CD14-positive monocyte (primary cell): ENCODE measurements around the gene KCNC1. TPM values are rescaled to one million over a fixed set of nuclear protein-coding genes. Genes with fewer than 3 reads are reported as not detected.

ENCODE experiments used
- DNase-seq, 3 donors: peaks; one replicate each; pipeline ENCODE4 v3.0.0-alpha.2; 2011 to 2022
- H2AFZ ChIP-seq: 2 replicates; pipeline ENCODE4 v1.6.0; 2012; ENCODE audit warnings: mild to moderate bottlenecking, low read depth, low read length, inconsistent platforms; ENCODE audit not compliant: insufficient read depth, poor library complexity, severe bottlenecking
- H3K27ac ChIP-seq, 2 donors: 1 replicate in 1 of 2; 2 replicates in 1 of 2; pipeline ENCODE4 v1.5.1; 2012 to 2013; ENCODE audit warnings: low read length in 2 of 2, control low read depth in 1 of 2, inconsistent platforms in 1 of 2, low read depth in 1 of 2, mild to moderate bottlenecking in 1 of 2
- H3K27me3 ChIP-seq, 2 donors: one replicate each; pipeline versions ENCODE4 v1.6.0 to v1.6.1; 2011 to 2013; ENCODE audit warnings: low read length in 2 of 2; ENCODE audit not compliant: control insufficient read depth in 2 of 2, insufficient read depth in 2 of 2
- H3K36me3 ChIP-seq, 2 donors: replicated peaks in 1 of 2; 1 replicate in 1 of 2; 2 replicates in 1 of 2; pipeline versions ENCODE4 v1.5.1 to v1.6.1; 2012 to 2013; ENCODE audit warnings: low read length in 2 of 2, control low read depth in 1 of 2, inconsistent platforms in 1 of 2, mild to moderate bottlenecking in 1 of 2; ENCODE audit not compliant: insufficient read depth in 2 of 2, control insufficient read depth in 1 of 2
- H3K4me1 ChIP-seq, 2 donors: 1 replicate in 1 of 2; 2 replicates in 1 of 2; pipeline versions ENCODE4 v1.5.1 to v1.6.1; 2012 to 2013; ENCODE audit warnings: low read length in 2 of 2, control low read depth in 1 of 2, inconsistent platforms in 1 of 2, mild to moderate bottlenecking in 1 of 2, moderate library complexity in 1 of 2; ENCODE audit not compliant: insufficient read depth in 2 of 2, control insufficient read depth in 1 of 2
- H3K4me2 ChIP-seq: replicated peaks from 2 replicates; pipeline ENCODE3; 2012; ENCODE audit warnings: low read length, moderate library complexity, mild to moderate bottlenecking; ENCODE audit not compliant: poor library complexity, severe bottlenecking; ENCODE audit errors: extremely low read depth
- H3K4me3 ChIP-seq, 3 experiments: fragments of 200-600 bp in 1 of 3; sonication (generic) in 1 of 3; replicated peaks in 1 of 3; 1 replicate in 2 of 3; 2 replicates in 1 of 3; pipeline ENCODE4 v1.5.1; 2011 to 2013; ENCODE audit warnings: low read length in 3 of 3, mild to moderate bottlenecking in 3 of 3, control low read depth in 2 of 3, low read depth in 2 of 3, inconsistent platforms in 1 of 3, moderate library complexity in 1 of 3
- H3K79me2 ChIP-seq: 2 replicates; pipeline ENCODE4 v1.6.0; 2012; ENCODE audit warnings: mild to moderate bottlenecking, control low read depth, inconsistent platforms, low read length, moderate library complexity; ENCODE audit not compliant: insufficient read depth
- H3K9ac ChIP-seq: 2 replicates; pipeline ENCODE4 v1.6.0; 2017; ENCODE audit warnings: low read length, mild to moderate bottlenecking; ENCODE audit not compliant: insufficient read depth, poor library complexity, severe bottlenecking
- H3K9me3 ChIP-seq, 2 donors: replicated peaks in 1 of 2; 1 replicate in 1 of 2; 2 replicates in 1 of 2; pipeline versions ENCODE4 v1.5.1 to v1.6.1; 2012 to 2013; ENCODE audit warnings: low read length in 2 of 2, control low read depth in 1 of 2; ENCODE audit not compliant: control insufficient read depth in 1 of 2, insufficient read depth in 1 of 2
- H4K20me1 ChIP-seq: 2 replicates; pipeline ENCODE4 v1.6.0; 2012; ENCODE audit warnings: mild to moderate bottlenecking, low read length, control low read depth, moderate library complexity; ENCODE audit not compliant: insufficient read depth
- H3K27ac Mint-ChIP-seq, 7 donors: one replicate each; pipeline ENCODE4 v1.8.0; 2020; ENCODE audit warnings: mild to moderate bottlenecking in 7 of 7, mixed read lengths in 7 of 7, moderate library complexity in 6 of 7, inconsistent platforms in 2 of 7
- H3K27me3 Mint-ChIP-seq, 3 donors: one replicate each; pipeline ENCODE4 v1.8.0; 2021 to 2022; ENCODE audit warnings: low read depth in 3 of 3, mild to moderate bottlenecking in 3 of 3, mixed read lengths in 3 of 3, moderate library complexity in 3 of 3, inconsistent platforms in 1 of 3
- H3K36me3 Mint-ChIP-seq, 2 donors: one replicate each; pipeline ENCODE4 v1.8.0; 2020; ENCODE audit warnings: mixed read lengths in 2 of 2, inconsistent platforms in 1 of 2, mild to moderate bottlenecking in 1 of 2
- H3K4me1 Mint-ChIP-seq: one replicate; pipeline ENCODE4 v1.8.0; 2020; ENCODE audit warnings: mild to moderate bottlenecking, mixed read lengths
- H3K4me3 Mint-ChIP-seq, 2 donors: one replicate each; pipeline ENCODE4 v1.8.0; 2020; ENCODE audit warnings: mild to moderate bottlenecking in 2 of 2, mixed read lengths in 2 of 2, moderate library complexity in 1 of 2
- H3K9me3 Mint-ChIP-seq, 7 donors: one replicate each; pipeline ENCODE4 v1.8.0; 2020 to 2022; ENCODE audit warnings: mixed read lengths in 7 of 7, mild to moderate bottlenecking in 6 of 7, moderate library complexity in 6 of 7, inconsistent platforms in 2 of 7
- WGBS: methylation state at CpG from one replicate; pipeline ENCODE4 v1.1.5; 2013; ENCODE audit warnings: missing lambda C conversion rate; ENCODE audit not compliant: insufficient coverage; 5-methylcytosine and 5-hydroxymethylcytosine counted together
- intact Hi-C, 2 donors: fragments of 100-400 bp; cut with micrococcal nuclease; formaldehyde crosslinking; loops; one replicate each; pipeline versions ENCODE4 v1.15.0 to v1.15.1; 2023
- polyA plus RNA-seq, 3 donors: library from polyadenylated mRNA; depleted of rRNA in 1 of 3; unstranded in 2 of 3; stranded (reverse) in 1 of 3; fragments of 300-500 nt in 2 of 3; fragments of >200 nt in 1 of 3; fragmentation: Illumina TruSeq in 2 of 3; gene quantifications; 1 replicate in 2 of 3; 2 replicates in 1 of 3; pipeline ENCODE4 v1.2.3, GENCODE V29; 2012 to 2021
- TF ChIP-seq, protein P1 (sequence below): fragments of 200-600 bp; IDR thresholded peaks from one replicate; pipeline ENCODE4 v1.8.0; 2022; ENCODE audit warnings: antibody characterized with exemption, mild to moderate bottlenecking

The KCNC1 gene
- polyA plus RNA-seq, 3 donors = not detected

DNA sequence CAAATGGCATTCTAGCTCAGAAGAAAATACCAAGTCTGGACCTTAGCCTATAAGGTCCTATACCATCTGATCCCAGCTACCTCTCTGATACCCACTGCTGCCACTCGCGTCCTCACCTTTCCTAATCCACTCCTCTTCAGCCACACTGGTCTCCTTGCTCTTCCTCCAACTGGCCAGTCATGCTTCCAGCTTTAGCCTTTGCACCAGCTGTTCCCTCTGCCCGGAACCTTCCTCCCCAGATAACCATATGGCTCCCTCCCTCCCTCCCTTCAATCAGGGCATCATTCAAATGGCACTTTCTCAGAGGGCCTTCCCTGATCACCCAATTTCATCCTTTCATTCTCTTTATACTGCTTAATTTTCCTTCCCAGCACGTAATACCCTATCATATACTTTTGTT is 67.9 kb downstream of the KCNC1 start:
- no peaks in the 10 kb centered on the region for H4K20me1 ChIP-seq
- H3K9ac ChIP-seq = no peak overlapping the region
- Mint-ChIP-seq H3K4me1 (no peaks in the 10 kb centered on the region), H3K9me3 (peaks cover 0 to 2% (median 0%) of the 10 kb centered on the region in 7 donors), H3K27ac (no peak overlapping the region), H3K36me3 (no peaks in the 10 kb centered on the region), H3K4me3 (no peak overlapping the region), H3K27me3 (no peaks in the 10 kb centered on the region)
- 100% methylated on average over 3 of the region's 4 CpGs for WGBS
- H3K27ac ChIP-seq = no peak overlapping the region
- H3K27me3 ChIP-seq = no peaks in the 10 kb centered on the region
- no peaks in the 10 kb centered on the region for H3K9me3 ChIP-seq
- no peak overlapping the region for H2AFZ ChIP-seq
- TF ChIP-seq, protein P1, sequence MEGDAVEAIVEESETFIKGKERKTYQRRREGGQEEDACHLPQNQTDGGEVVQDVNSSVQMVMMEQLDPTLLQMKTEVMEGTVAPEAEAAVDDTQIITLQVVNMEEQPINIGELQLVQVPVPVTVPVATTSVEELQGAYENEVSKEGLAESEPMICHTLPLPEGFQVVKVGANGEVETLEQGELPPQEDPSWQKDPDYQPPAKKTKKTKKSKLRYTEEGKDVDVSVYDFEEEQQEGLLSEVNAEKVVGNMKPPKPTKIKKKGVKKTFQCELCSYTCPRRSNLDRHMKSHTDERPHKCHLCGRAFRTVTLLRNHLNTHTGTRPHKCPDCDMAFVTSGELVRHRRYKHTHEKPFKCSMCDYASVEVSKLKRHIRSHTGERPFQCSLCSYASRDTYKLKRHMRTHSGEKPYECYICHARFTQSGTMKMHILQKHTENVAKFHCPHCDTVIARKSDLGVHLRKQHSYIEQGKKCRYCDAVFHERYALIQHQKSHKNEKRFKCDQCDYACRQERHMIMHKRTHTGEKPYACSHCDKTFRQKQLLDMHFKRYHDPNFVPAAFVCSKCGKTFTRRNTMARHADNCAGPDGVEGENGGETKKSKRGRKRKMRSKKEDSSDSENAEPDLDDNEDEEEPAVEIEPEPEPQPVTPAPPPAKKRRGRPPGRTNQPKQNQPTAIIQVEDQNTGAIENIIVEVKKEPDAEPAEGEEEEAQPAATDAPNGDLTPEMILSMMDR = no peak
- H3K79me2 ChIP-seq = no peaks in the 10 kb centered on the region
- no peaks in the 10 kb centered on the region for H3K36me3 ChIP-seq
- no peak overlapping the region for H3K4me3 ChIP-seq
- intact Hi-C loops = no loop called here
- DNase-seq = no peak
- H3K4me1 ChIP-seq = no peaks in the 10 kb centered on the region
- H3K4me2 ChIP-seq = no peak overlapping the region

DNA sequence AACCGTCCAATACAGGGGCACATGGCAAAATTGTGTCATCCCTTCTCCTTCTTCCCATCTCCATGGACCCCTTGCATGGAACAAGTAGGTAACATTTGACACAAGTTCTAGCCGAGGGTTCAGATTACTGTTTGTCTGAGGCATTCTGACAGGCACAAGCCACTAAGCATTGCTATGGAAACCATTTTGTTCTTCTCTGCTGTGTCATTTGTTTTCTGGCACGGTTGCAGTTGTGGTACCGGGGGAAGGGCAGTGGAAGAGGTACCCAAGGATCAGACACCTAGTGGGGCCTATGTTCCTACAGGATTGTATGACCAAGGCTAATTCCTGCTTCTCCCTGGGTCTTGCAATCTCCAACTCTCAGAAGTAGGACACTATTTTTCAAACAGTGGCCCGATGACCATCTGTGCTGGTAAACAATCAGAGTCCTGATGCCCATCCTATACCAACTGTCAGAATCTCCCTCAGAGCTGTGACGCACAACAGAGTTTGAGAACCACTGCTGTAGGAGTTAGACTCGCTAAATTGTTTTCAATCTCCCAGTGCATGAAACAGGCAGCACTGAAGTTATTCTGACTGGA is 69.3 kb downstream of the KCNC1 start:
- no peak for DNase-seq
- Mint-ChIP-seq H3K9me3 (peaks cover 0 to 2% (median 0%) of the 10 kb centered on the region in 7 donors), H3K4me3 (no peak overlapping the region), H3K27ac (no peak overlapping the region), H3K36me3 (no peaks in the 10 kb centered on the region), H3K27me3 (no peaks in the 10 kb centered on the region), H3K4me1 (no peaks in the 10 kb centered on the region)
- no peaks in the 10 kb centered on the region for H3K4me1 ChIP-seq
- H3K9ac ChIP-seq = no peak overlapping the region
- intact Hi-C loops = no loop called here
- no peaks in the 10 kb centered on the region for H4K20me1 ChIP-seq
- no peaks in the 10 kb centered on the region for H3K79me2 ChIP-seq
- H3K4me2 ChIP-seq = no peak overlapping the region
- no peak overlapping the region for H3K27ac ChIP-seq
- no peak overlapping the region for H2AFZ ChIP-seq
- no peaks in the 10 kb centered on the region for H3K27me3 ChIP-seq
- H3K36me3 ChIP-seq = no peaks in the 10 kb centered on the region
- WGBS = 93% methylated on average over 6 of the region's 7 CpGs
- no peaks in the 10 kb centered on the region for H3K9me3 ChIP-seq
- H3K4me3 ChIP-seq = no peak overlapping the region
- TF ChIP-seq, protein P1 = no peak
